Endothelial cell of umbilical vein (primary cell): ENCODE results near the gene PARP9.

Source experiments
- CTCF ChIP-seq, 2 donors: IDR thresholded peaks; 1 replicate in 1 of 2; 2 replicates in 1 of 2; pipeline ENCODE4 v1.5.1; 2011; ENCODE audit warnings: low read length in 2 of 2, mild to moderate bottlenecking in 2 of 2, moderate library complexity in 2 of 2, control low read depth in 1 of 2, inconsistent platforms in 1 of 2, low read depth in 1 of 2; ENCODE audit not compliant: insufficient read depth in 1 of 2; ENCODE audit errors: extremely low read depth in 1 of 2
- EZH2 ChIP-seq: IDR thresholded peaks from 2 replicates; pipeline ENCODE4 v1.6.1; 2012; ENCODE audit warnings: borderline replicate concordance, low read depth, mild to moderate bottlenecking, moderate library complexity, low read length, inconsistent platforms; ENCODE audit not compliant: severe bottlenecking
- FOS ChIP-seq: IDR thresholded peaks from 2 replicates; pipeline ENCODE4 v1.6.1; 2011; ENCODE audit warnings: mild to moderate bottlenecking, low read length, moderate library complexity, borderline replicate concordance; ENCODE audit not compliant: insufficient read depth
- GATA2 ChIP-seq: IDR thresholded peaks from 2 replicates; pipeline ENCODE4 v1.7.0; 2011; ENCODE audit warnings: low read depth, mild to moderate bottlenecking, moderate library complexity, mixed read lengths, low read length; ENCODE audit not compliant: insufficient read length, insufficient read depth
- MAX ChIP-seq: IDR thresholded peaks from 2 replicates; pipeline ENCODE4 v1.6.1; 2011; ENCODE audit not compliant: insufficient read depth, insufficient read length
- MYC ChIP-seq: IDR thresholded peaks from one replicate; pipeline ENCODE4 v1.6.1; 2011; ENCODE audit warnings: mild to moderate bottlenecking, low read depth, low read length
- POLR2A ChIP-seq: IDR thresholded peaks from 2 replicates; pipeline ENCODE4 v1.6.1; 2012; ENCODE audit warnings: low read depth, mild to moderate bottlenecking, control low read depth, low read length
- POLR2AphosphoS5 ChIP-seq: IDR thresholded peaks from 2 replicates; pipeline ENCODE4 v1.6.1; 2012; ENCODE audit warnings: low read depth, mild to moderate bottlenecking, control low read depth, low read length, moderate library complexity; ENCODE audit not compliant: insufficient read depth

- no peak for TF ChIP-seq CTCF (IDR thresholded peaks at IDR 0.05; ENCODE audit: extremely low read depth in 1 of 2, insufficient read depth in 1 of 2, low read depth in 1 of 2, low read length in 2 of 2)
- TF ChIP-seq MAX = no peak
- TF ChIP-seq POLR2A = no peak
- no peak for TF ChIP-seq FOS
- no peak for TF ChIP-seq EZH2
- no peak for TF ChIP-seq MYC
- TF ChIP-seq POLR2AphosphoS5 = no peak
- TF ChIP-seq GATA2 = no peak
These were observed 58.4 kb downstream of the PARP9 start for GRCh38 chr3:122505676-122506075.
